ENCODE data around the gene RNF207.

Gene RNF207

GRCh38 chr1:6269720-6270400 is 63.9 kb downstream of the RNF207 start:
- H3K18ac ChIP-seq (ENCODE audit: low read depth in 1 of 2, low read length in 2 of 2), result peak overlapping the region in 1 of 2 experiments; percentile 48
- H4K8ac ChIP-seq (ENCODE audit: low read length), result no peak overlapping the region
- no peak overlapping the region for H4K91ac ChIP-seq (ENCODE audit: low read length)
- no peak overlapping the region for H2BK5ac ChIP-seq (ENCODE audit: low read depth, low read length, poor library complexity, severe bottlenecking)
- H3K14ac ChIP-seq (ENCODE audit: low read length in 2 of 2), result peak overlapping the region in 1 of 2 experiments; percentile 12
- peaks cover 0 to 15% of the 10 kb centered on the region in 2 experiments for H3K36me3 ChIP-seq (ENCODE audit: control insufficient read depth in 1 of 2, insufficient read depth in 2 of 2, low read depth in 1 of 2, low read length in 2 of 2)
- H2BK15ac ChIP-seq (ENCODE audit: low read depth, poor library complexity, severe bottlenecking), result no peak overlapping the region
- no peak for DNase-seq
- H3K9ac ChIP-seq (ENCODE audit: low read length), result no peak overlapping the region
- H3K4ac ChIP-seq (ENCODE audit: low read depth in 1 of 2, low read length in 2 of 2), result no peak overlapping the region
- H3K27me3 ChIP-seq (ENCODE audit: control insufficient read depth in 1 of 2, insufficient read depth in 1 of 2, low read length in 2 of 2), result no peaks in the 10 kb centered on the region
- H3K4me2 ChIP-seq (ENCODE audit: low read length, poor library complexity, severe bottlenecking), result no peak overlapping the region
- no peaks in the 10 kb centered on the region for H3K9me3 ChIP-seq (ENCODE audit: control insufficient read depth, low read length)
- H3K4me3 ChIP-seq (ENCODE audit: insufficient read depth in 1 of 2, low read depth in 1 of 2, low read length in 2 of 2), result no peak overlapping the region
- no peak overlapping the region for H3K23ac ChIP-seq (ENCODE audit: low read length in 2 of 2)
- H3K27ac ChIP-seq (ENCODE audit: low read length, poor library complexity, severe bottlenecking), result no peak overlapping the region
- H3K79me1 ChIP-seq (replicated peaks; ENCODE audit: low read length, poor library complexity, severe bottlenecking), result no peaks in the 10 kb centered on the region
- peaks cover 75% of the 10 kb centered on the region for H3K4me1 ChIP-seq (ENCODE audit: control insufficient read depth, insufficient read depth, low read depth, low read length)
- peak overlapping the region in 1 of 2 experiments; percentile 37 for H2BK12ac ChIP-seq (ENCODE audit: low read length in 2 of 2)
- WGBS, result 69% methylated on average over 20 of the region's 22 CpGs
- no peak overlapping the region for H2AK5ac ChIP-seq (ENCODE audit: low read length, severe bottlenecking)
- no peak overlapping the region for H2AFZ ChIP-seq (ENCODE audit: low read depth, low read length)
- no peak overlapping the region for H2BK120ac ChIP-seq (ENCODE audit: low read depth, low read length)

- Histone ChIP-seq H2AFZ (ENCODE audit: low read depth, low read length) (no peak overlapping the region), H3K4me3 (ENCODE audit: insufficient read depth in 1 of 2, low read depth in 1 of 2, low read length in 2 of 2) (no peak overlapping the region), H3K27ac (ENCODE audit: low read length, poor library complexity, severe bottlenecking) (no peak overlapping the region), H3K9ac (ENCODE audit: low read length) (no peak overlapping the region), H3K4ac (ENCODE audit: low read depth in 1 of 2, low read length in 2 of 2) (no peak overlapping the region), H2BK5ac (ENCODE audit: low read depth, low read length, poor library complexity, severe bottlenecking) (no peak overlapping the region), H3K27me3 (ENCODE audit: control insufficient read depth in 1 of 2, insufficient read depth in 1 of 2, low read length in 2 of 2) (no peaks in the 10 kb centered on the region), H3K14ac (ENCODE audit: low read length in 2 of 2) (peak overlapping the region in 1 of 2 experiments; percentile 93), H2AK5ac (ENCODE audit: low read length, severe bottlenecking) (peak overlapping the region; percentile 16), H3K4me2 (ENCODE audit: low read length, poor library complexity, severe bottlenecking) (no peak overlapping the region), H2BK15ac (ENCODE audit: low read depth, poor library complexity, severe bottlenecking) (no peak overlapping the region), H3K18ac (ENCODE audit: low read depth in 1 of 2, low read length in 2 of 2) (peak overlapping the region in 1 of 2 experiments; percentile 31), H3K9me3 (ENCODE audit: control insufficient read depth, low read length) (no peaks in the 10 kb centered on the region), H3K4me1 (ENCODE audit: control insufficient read depth, insufficient read depth, low read depth, low read length) (peaks cover 75% of the 10 kb centered on the region), H2BK12ac (ENCODE audit: low read length in 2 of 2) (peak overlapping the region in 1 of 2 experiments; percentile 4), H3K36me3 (ENCODE audit: control insufficient read depth in 1 of 2, insufficient read depth in 2 of 2, low read depth in 1 of 2, low read length in 2 of 2) (peaks cover 0 to 15% of the 10 kb centered on the region in 2 experiments), H2BK120ac (ENCODE audit: low read depth, low read length) (no peak overlapping the region), H3K23ac (ENCODE audit: low read length in 2 of 2) (no peak overlapping the region), H4K8ac (ENCODE audit: low read length) (no peak overlapping the region), H4K91ac (ENCODE audit: low read length) (peak overlapping the region; percentile 30), H3K79me1 (replicated peaks; ENCODE audit: low read length, poor library complexity, severe bottlenecking) (no peaks in the 10 kb centered on the region)
- 94% methylated on average over 8 of the region's 8 CpGs for WGBS
- no peak for DNase-seq
Observed at GRCh38 chr1:6270401-6270800, 64.5 kb downstream of the RNF207 start.

Data from mesenchymal stem cell (in vitro differentiated cells and primary cell).